Stimulated activated memory B cell treated with anti-CD40 and anti-IgM and Interleukin-4, amounts not matched to agents 10 μg/mL and 1 μg/mL and 100 μg/mL, for 72 hours (primary cell): ENCODE measurements around the gene CEP72.
"Not testable (repeated sequence)": the region's sequence is repeated elsewhere in the genome, so short reads cannot be mapped to it uniquely, and the experiment has no call there.

Experiments
- ATAC-seq: fragments of 150-1000 bp; cut with Tn5 transposase; 2 replicates; pipeline ENCODE4 v1.10.0; 2021
- H3K27ac Mint-ChIP-seq: one replicate; pipeline ENCODE4 v1.8.0; 2022; ENCODE audit warnings: mild to moderate bottlenecking, mixed read lengths
- H3K27me3 Mint-ChIP-seq: one replicate; pipeline ENCODE4 v1.8.0; 2022; ENCODE audit warnings: mixed read lengths
- H3K36me3 Mint-ChIP-seq: one replicate; pipeline ENCODE4 v1.8.0; 2022; ENCODE audit warnings: mixed read lengths
- H3K4me1 Mint-ChIP-seq: one replicate; pipeline ENCODE4 v1.8.0; 2022; ENCODE audit warnings: mixed read lengths
- H3K4me3 Mint-ChIP-seq: one replicate; pipeline ENCODE4 v1.8.0; 2022; ENCODE audit warnings: mild to moderate bottlenecking, moderate library complexity, mixed read lengths
- H3K9me3 Mint-ChIP-seq: one replicate; pipeline ENCODE4 v1.8.0; 2022; ENCODE audit warnings: mixed read lengths

Gene CEP72

GRCh38 chr5:601771-602465, 10.2 kb upstream of the CEP72 start:
- H3K4me1 Mint-ChIP-seq: peaks cover 1% of the 10 kb centered on the region
- H3K27me3 Mint-ChIP-seq: peaks cover 73% of the 10 kb centered on the region
- H3K27ac Mint-ChIP-seq: no peak overlapping the region
- peaks cover 3% of the 10 kb centered on the region for H3K9me3 Mint-ChIP-seq
- no peak overlapping the region for H3K4me3 Mint-ChIP-seq
- peaks cover 5% of the 10 kb centered on the region for H3K36me3 Mint-ChIP-seq
- no peak for ATAC-seq

GRCh38 chr5:602466-603035, 9.6 kb upstream of the CEP72 start:
- no peak overlapping the region for H3K4me3 Mint-ChIP-seq
- no peak overlapping the region for H3K27ac Mint-ChIP-seq
- H3K36me3 Mint-ChIP-seq: peaks cover 5% of the 10 kb centered on the region
- peaks cover 7% of the 10 kb centered on the region for H3K4me1 Mint-ChIP-seq
- ATAC-seq: no peak
- H3K9me3 Mint-ChIP-seq: peaks cover 3% of the 10 kb centered on the region
- peaks cover 73% of the 10 kb centered on the region for H3K27me3 Mint-ChIP-seq

- H3K4me3 Mint-ChIP-seq: no peak overlapping the region
- no peak for ATAC-seq
These were observed 8.8 kb upstream of the CEP72 start for GRCh38 chr5:603081-603998.

GRCh38 chr5:604391-604831, 7.7 kb upstream of the CEP72 start:
- peaks cover 78% of the 10 kb centered on the region for H3K27me3 Mint-ChIP-seq
- no peak overlapping the region for H3K4me3 Mint-ChIP-seq
- ATAC-seq: no peak
- peaks cover 18% of the 10 kb centered on the region for H3K4me1 Mint-ChIP-seq
- H3K27ac Mint-ChIP-seq: no peak overlapping the region
- peaks cover 5% of the 10 kb centered on the region for H3K36me3 Mint-ChIP-seq
- peaks cover 3% of the 10 kb centered on the region for H3K9me3 Mint-ChIP-seq

More at GRCh38 chr5:603081-603998, 8.8 kb upstream of the CEP72 start:
- Mint-ChIP-seq H3K4me1 (peaks cover 15% of the 10 kb centered on the region), H3K27ac (no peak overlapping the region), H3K27me3 (peaks cover 74% of the 10 kb centered on the region), H3K9me3 (peaks cover 3% of the 10 kb centered on the region), H3K36me3 (peaks cover 5% of the 10 kb centered on the region)

GRCh38 chr5:605090-605489, 7.0 kb upstream of the CEP72 start:
- H3K27ac Mint-ChIP-seq, H3K36me3 Mint-ChIP-seq, ATAC-seq, H3K4me3 Mint-ChIP-seq, H3K9me3 Mint-ChIP-seq: not testable (repeated sequence)
- peaks cover 18% of the 10 kb centered on the region for H3K4me1 Mint-ChIP-seq
- peaks cover 76% of the 10 kb centered on the region for H3K27me3 Mint-ChIP-seq

- peaks cover 27% of the 10 kb centered on the region for H3K4me1 Mint-ChIP-seq
These were observed 6.1 kb upstream of the CEP72 start for GRCh38 chr5:606061-606460.

GRCh38 chr5:606526-607399, 5.4 kb upstream of the CEP72 start:
- Mint-ChIP-seq H3K4me3 (no peak overlapping the region), H3K27ac (peak overlapping the region; percentile 64)

More at GRCh38 chr5:606061-606460, 6.1 kb upstream of the CEP72 start:
- peaks cover 5% of the 10 kb centered on the region for H3K36me3 Mint-ChIP-seq
- H3K9me3 Mint-ChIP-seq: peaks cover 3% of the 10 kb centered on the region
- H3K4me3 Mint-ChIP-seq: no peak overlapping the region
- H3K27me3 Mint-ChIP-seq: peaks cover 67% of the 10 kb centered on the region
- no peak overlapping the region for H3K27ac Mint-ChIP-seq
- no peak for ATAC-seq

GRCh38 chr5:607541-608428, 4.4 kb upstream of the CEP72 start:
- H3K4me1 Mint-ChIP-seq: peaks cover 36% of the 10 kb centered on the region
- peaks cover 3% of the 10 kb centered on the region for H3K9me3 Mint-ChIP-seq
- peak; percentile 68 for ATAC-seq

More at GRCh38 chr5:606526-607399, 5.4 kb upstream of the CEP72 start:
- peaks cover 64% of the 10 kb centered on the region for H3K27me3 Mint-ChIP-seq
- peaks cover 33% of the 10 kb centered on the region for H3K4me1 Mint-ChIP-seq
- peaks cover 5% of the 10 kb centered on the region for H3K36me3 Mint-ChIP-seq
- no peak for ATAC-seq
- H3K9me3 Mint-ChIP-seq: peaks cover 3% of the 10 kb centered on the region

GRCh38 chr5:608429-609370, 3.4 kb upstream of the CEP72 start:
- H3K4me3 Mint-ChIP-seq: no peak overlapping the region
- H3K4me1 Mint-ChIP-seq: peaks cover 43% of the 10 kb centered on the region
- H3K36me3 Mint-ChIP-seq: peaks cover 11% of the 10 kb centered on the region
- ATAC-seq: no peak
- H3K27ac Mint-ChIP-seq: peak overlapping the region; percentile 64
- H3K27me3 Mint-ChIP-seq: peaks cover 46% of the 10 kb centered on the region
- peaks cover 6% of the 10 kb centered on the region for H3K9me3 Mint-ChIP-seq

More at GRCh38 chr5:607541-608428, 4.4 kb upstream of the CEP72 start:
- peaks cover 55% of the 10 kb centered on the region for H3K27me3 Mint-ChIP-seq
- peaks cover 7% of the 10 kb centered on the region for H3K36me3 Mint-ChIP-seq
- peak overlapping the region; percentile 64 for H3K27ac Mint-ChIP-seq
- H3K4me3 Mint-ChIP-seq: peak overlapping the region; percentile 58

- H3K36me3 Mint-ChIP-seq: peaks cover 12% of the 10 kb centered on the region
- ATAC-seq: no peak
- H3K4me1 Mint-ChIP-seq: peaks cover 51% of the 10 kb centered on the region
- H3K9me3 Mint-ChIP-seq: peaks cover 6% of the 10 kb centered on the region
- H3K27ac Mint-ChIP-seq: no peak overlapping the region
- peaks cover 38% of the 10 kb centered on the region for H3K27me3 Mint-ChIP-seq
- no peak overlapping the region for H3K4me3 Mint-ChIP-seq
These were observed 2.6 kb upstream of the CEP72 start for GRCh38 chr5:609506-609905.

GRCh38 chr5:610011-610743, 2.0 kb upstream of the CEP72 start:
- no peak for ATAC-seq
- Mint-ChIP-seq H3K9me3 (peaks cover 3% of the 10 kb centered on the region), H3K27ac (no peak overlapping the region), H3K36me3 (peaks cover 14% of the 10 kb centered on the region), H3K4me1 (peaks cover 58% of the 10 kb centered on the region), H3K27me3 (peaks cover 31% of the 10 kb centered on the region), H3K4me3 (no peak overlapping the region)
